ENCODE data around the gene F2R. TPM values are rescaled to one million over a fixed set of nuclear protein-coding genes. Genes with fewer than 3 reads are reported as not detected.

The F2R gene
- total and polyA plus RNA-seq, 2 of the 13 experiments (the other 11 are each of a cell fraction or from before 2014, with no cell fraction given): 8.3 to 12.3 TPM

GRCh38 chr5:76782444-76782843 is 66.5 kb downstream of the F2R start:
- no peak for FAIRE-seq
- no peak for DNase-seq (ENCODE audit: low spot score)
- H3K9me3 ChIP-seq (ENCODE audit: low read length): no peaks in the 10 kb centered on the region
- H3K27ac ChIP-seq (ENCODE audit: extremely low read length, insufficient read depth, low read length): no peak overlapping the region
- no peak for ATAC-seq
- CTCF ChIA-PET (ENCODE audit: low intra/inter-chr PET ratio, low total read pairs): no interaction called here
- no peak overlapping the region for H3K4me2 ChIP-seq (ENCODE audit: low read depth, low read length)
- no peak for TF ChIP-seq ZNF713 (CRISPR knock-in tag; IDR thresholded peaks at IDR 0.05)
- TF ChIP-seq GATA4 (IDR thresholded peaks at IDR 0.05; ENCODE audit: borderline replicate concordance, low read depth): no peak
- no peak for TF ChIP-seq SNRNP70 (IDR thresholded peaks at IDR 0.05; ENCODE audit: low read depth, low read length)
- TF ChIP-seq REXO4 (CRISPR knock-in tag; IDR thresholded peaks at IDR 0.05; ENCODE audit: borderline replicate concordance): no peak
- no peak for TF ChIP-seq DDIT3 (CRISPR knock-in tag; IDR thresholded peaks at IDR 0.05)
- TF ChIP-seq KDM4B (CRISPR knock-in tag; IDR thresholded peaks at IDR 0.05): no peak
- no peak for TF ChIP-seq NR2F1 (CRISPR knock-in tag; IDR thresholded peaks at IDR 0.05)
- no peak for TF ChIP-seq ZNF772 (CRISPR knock-in tag; IDR thresholded peaks at IDR 0.05)
- TF ChIP-seq DRAP1 (CRISPR knock-in tag; IDR thresholded peaks at IDR 0.05): no peak
- no peak for TF ChIP-seq ZNF317 (CRISPR knock-in tag; IDR thresholded peaks at IDR 0.05)
- no peak for TF ChIP-seq ZNF724P (CRISPR knock-in tag; IDR thresholded peaks at IDR 0.05; ENCODE audit: borderline replicate concordance)
- no peak for TF ChIP-seq ZUFSP (CRISPR knock-in tag; IDR thresholded peaks at IDR 0.05; ENCODE audit: borderline replicate concordance)
- TF ChIP-seq, protein P1, sequence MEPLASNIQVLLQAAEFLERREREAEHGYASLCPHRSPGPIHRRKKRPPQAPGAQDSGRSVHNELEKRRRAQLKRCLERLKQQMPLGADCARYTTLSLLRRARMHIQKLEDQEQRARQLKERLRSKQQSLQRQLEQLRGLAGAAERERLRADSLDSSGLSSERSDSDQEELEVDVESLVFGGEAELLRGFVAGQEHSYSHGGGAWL (CRISPR knock-in tag; IDR thresholded peaks at IDR 0.05): no peak
- no peak for TF ChIP-seq ZNF557 (CRISPR knock-in tag; IDR thresholded peaks at IDR 0.05)
- no peak for TF ChIP-seq NFE2 (CRISPR knock-in tag; IDR thresholded peaks at IDR 0.05)
- no peak for TF ChIP-seq WIZ (CRISPR knock-in tag; IDR thresholded peaks at IDR 0.05)
- no peak for TF ChIP-seq DMTF1 (CRISPR knock-in tag; IDR thresholded peaks at IDR 0.05)
- H3K4me3 ChIP-seq (replicated peaks in 1 of 3; ENCODE audit: insufficient read depth in 1 of 3, low read depth in 2 of 3, low read length in 3 of 3): no peak overlapping the region
- H4K20me1 ChIP-seq (ENCODE audit: insufficient read depth, low read length): no peaks in the 10 kb centered on the region
- no peak overlapping the region for H3K9ac ChIP-seq (ENCODE audit: insufficient read depth, low read depth, low read length)
- WGBS (ENCODE audit: low lambda C conversion rate): 71% methylated on average over 3 of the region's 3 CpGs
- in situ Hi-C loops (cut with HindIII; ENCODE audit: extremely low pct_ligation_motif_present, low pct_unique_long_range_greater_than_20kb): no loop called here
- H3K27me3 ChIP-seq (ENCODE audit: control insufficient read depth in 1 of 2, insufficient read depth in 2 of 2, low read length in 2 of 2): no peaks in the 10 kb centered on the region
- no peaks in the 10 kb centered on the region for H3K36me3 ChIP-seq (replicated peaks in 1 of 2; ENCODE audit: control insufficient read depth in 1 of 2, insufficient read depth in 2 of 2, low read length in 2 of 2)
- intact Hi-C loops (cut with micrococcal nuclease; ENCODE audit: unreplicated experiment): no loop called here
- BruUV-seq (replicated peaks): no TSS peak
- POLR2A ChIA-PET: interaction anchor here (1.2 kb wide), 1 partner anchor 24 kb away, joined by 5 read pairs; no protein-coding TSS in a partner anchor
- no peak overlapping the region for H2AFZ ChIP-seq (ENCODE audit: low read length)
- H3K79me2 ChIP-seq (ENCODE audit: insufficient read depth, low read length): no peaks in the 10 kb centered on the region
- H3K4me1 ChIP-seq (ENCODE audit: insufficient read depth, low read length): peaks cover 30% of the 10 kb centered on the region
